Measurements from ENCODE around the gene POC1B. TPM values are rescaled to one million over a fixed set of nuclear protein-coding genes. Genes with fewer than 3 reads are reported as not detected.

The POC1B gene
- total RNA-seq, 3 donors from 2014 or later: 20.3 to 24.5 (median 24.1) TPM

GRCh38 chr12:89524541-89525304 lies 1.1 kb downstream of the POC1B start, which contains the start of gene GALNT4:
Gene GALNT4 (minus strand): TSS chr12:89524796. CDS start chr12:89524549, 247 bp downstream.
- intact Hi-C loops (cut with DNase I, micrococcal nuclease): loop anchor here in 1 of 2 donors (10.0 kb wide), 2 partner anchors 50 to 470 kb away; no protein-coding TSS in a partner anchor
- H3K9me3 ChIP-seq: no peaks in the 10 kb centered on the region
- H3K4me3 ChIP-seq: peak within 1 kb of the TSS; percentile 82
- peaks cover 14% of the 10 kb centered on the region for H3K4me1 ChIP-seq (ENCODE audit: low read depth)
- DNase-seq: peak; percentile 91 to 93 (median 93)
- peak; percentile 88 for ATAC-seq
- no peaks in the 10 kb centered on the region for H3K36me3 ChIP-seq (ENCODE audit: low read depth)
- TF ChIP-seq CTCF (IDR thresholded peaks at IDR 0.05): peak; percentile 28

GRCh38 chr12:89523843-89524540 lies 1.9 kb downstream of the POC1B start:
- DNase-seq (peak in 2 of 3 donors; percentile 31 to 39), ATAC-seq (no peak)
- peaks cover 14% of the 10 kb centered on the region for H3K4me1 ChIP-seq (ENCODE audit: low read depth)
- no peaks in the 10 kb centered on the region for H3K36me3 ChIP-seq (ENCODE audit: low read depth)
- TF ChIP-seq CTCF (IDR thresholded peaks at IDR 0.05): no peak
- peak overlapping the region; percentile 82 for H3K4me3 ChIP-seq
- intact Hi-C loops (cut with DNase I, micrococcal nuclease): loop anchor here in 1 of 2 donors (10.0 kb wide), 2 partner anchors 49 to 469 kb away; no protein-coding TSS in a partner anchor
- no peaks in the 10 kb centered on the region for H3K9me3 ChIP-seq

GRCh38 chr12:89523393-89523792 lies 2.5 kb downstream of the POC1B start:
- intact Hi-C loops (cut with DNase I, micrococcal nuclease): loop anchor here in 1 of 2 donors (10.0 kb wide), 2 partner anchors 49 to 469 kb away; no protein-coding TSS in a partner anchor
- peaks cover 14% of the 10 kb centered on the region for H3K4me1 ChIP-seq (ENCODE audit: low read depth)

DNA sequence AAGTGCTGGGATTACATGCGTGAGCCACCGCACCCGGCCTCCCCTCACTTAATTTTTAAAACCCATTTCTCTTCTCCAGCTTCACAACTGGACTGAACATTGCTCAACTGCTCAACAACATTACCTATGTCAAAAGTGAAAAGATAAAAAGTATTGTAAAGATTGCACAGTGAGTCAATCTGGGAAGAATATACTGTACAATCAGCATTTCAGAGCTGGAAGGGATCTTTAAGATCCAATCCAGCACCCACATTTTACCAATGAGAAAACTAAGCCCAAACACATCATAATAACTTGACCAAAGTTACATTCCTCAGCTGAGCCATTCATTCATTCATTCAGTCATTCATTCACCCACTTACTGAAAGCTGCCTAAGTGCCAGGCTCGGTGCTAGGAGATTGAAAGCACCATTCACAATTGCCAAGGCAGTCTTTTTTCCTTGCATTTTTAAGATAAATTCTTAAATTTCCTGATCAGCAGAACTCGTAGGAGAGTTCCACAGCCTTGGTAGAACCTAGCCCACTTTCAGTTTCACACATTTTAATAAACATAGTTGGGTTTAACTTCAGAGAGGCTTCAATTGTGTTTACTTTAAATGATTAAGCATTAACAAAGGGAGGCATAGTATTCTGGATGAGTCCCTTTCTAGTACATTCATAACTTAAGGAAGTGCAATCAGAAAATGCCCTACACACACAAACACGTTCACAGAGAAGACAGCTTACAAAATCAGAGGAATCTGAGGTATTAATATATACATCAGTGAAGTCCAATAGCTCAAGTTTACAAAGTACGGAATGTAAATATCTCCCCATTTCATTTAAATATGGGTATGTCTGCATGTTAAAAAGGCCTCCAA lies 4.3 kb downstream of the POC1B start:
- DNase-seq (no peak), ATAC-seq (no peak)
- TF ChIP-seq CTCF (IDR thresholded peaks at IDR 0.05): no peak
- H3K9me3 ChIP-seq: no peaks in the 10 kb centered on the region
- intact Hi-C loops (cut with DNase I, micrococcal nuclease): loop anchor here in 1 of 2 donors (10.0 kb wide), 2 partner anchors 47 to 467 kb away; no protein-coding TSS in a partner anchor
- peaks cover 18% of the 10 kb centered on the region for H3K4me1 ChIP-seq (ENCODE audit: low read depth)
- H3K4me3 ChIP-seq: no peak overlapping the region
- no peaks in the 10 kb centered on the region for H3K36me3 ChIP-seq (ENCODE audit: low read depth)

More at GRCh38 chr12:89523393-89523792, 2.5 kb downstream of the POC1B start:
- no peak for TF ChIP-seq CTCF (IDR thresholded peaks at IDR 0.05)
- Histone ChIP-seq H3K9me3 (no peaks in the 10 kb centered on the region), H3K4me3 (peak overlapping the region; percentile 0), H3K36me3 (ENCODE audit: low read depth) (no peaks in the 10 kb centered on the region)
- ATAC-seq: no peak
- DNase-seq: peak in 1 of 3 donors; percentile 33

DNA sequence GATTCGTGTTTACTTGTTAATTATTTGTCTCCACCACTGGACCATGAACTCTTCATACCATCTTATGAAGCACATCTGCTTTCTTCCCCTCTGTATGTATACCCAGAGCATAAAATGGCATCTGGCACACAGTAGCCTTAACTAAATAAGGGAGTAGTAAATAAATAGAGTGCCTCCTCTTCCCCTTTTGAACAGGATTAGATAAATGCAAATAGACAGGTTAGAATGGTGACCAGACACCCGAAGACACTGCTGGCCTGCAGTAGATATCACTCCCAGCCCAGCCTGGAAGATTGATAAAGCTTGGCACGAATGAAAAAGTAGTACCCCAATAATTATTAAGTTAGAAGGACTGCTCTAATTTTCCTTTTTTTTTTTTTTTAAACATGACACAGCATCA lies 8.1 kb downstream of the POC1B start:
- H3K9me3 ChIP-seq: no peaks in the 10 kb centered on the region
- peaks cover 10% of the 10 kb centered on the region for H3K4me1 ChIP-seq (ENCODE audit: low read depth)
- peak; percentile 58 for ATAC-seq
- DNase-seq: no peak
- H3K4me3 ChIP-seq: no peak overlapping the region
- no peaks in the 10 kb centered on the region for H3K36me3 ChIP-seq (ENCODE audit: low read depth)
- intact Hi-C loops (cut with DNase I, micrococcal nuclease): no loop called here
- no peak for TF ChIP-seq CTCF (IDR thresholded peaks at IDR 0.05)

All from mucosa of descending colon (tissue), 3 donors.